Lung (tissue), 12 donors: ENCODE results near the gene KIF5C. TPM values are rescaled to one million over a fixed set of nuclear protein-coding genes. Genes with fewer than 3 reads are reported as not detected.

Source experiments
- ATAC-seq: fragments of 200-7000 bp; cut with Tn5 transposase; one replicate; pipeline ENCODE4 v1.9.1; 2020; ENCODE audit warnings: moderate number of reproducible peaks; ENCODE audit not compliant: insufficient read depth, low FRiP score
- DNase-seq, 3 donors: peaks; one replicate each; pipeline ENCODE4 v3.0.0-alpha.2; 2013 to 2017
- H3K27ac ChIP-seq, 2 donors: one replicate each; pipeline ENCODE4 v1.5.1; 2013; ENCODE audit warnings: mild to moderate bottlenecking in 2 of 2, moderate library complexity in 2 of 2, control low read depth in 1 of 2, inconsistent platforms in 1 of 2, low read depth in 1 of 2, low read length in 1 of 2
- H3K27me3 ChIP-seq, 3 donors: one replicate each; pipeline ENCODE4 v1.5.1; 2013; ENCODE audit warnings: low read length in 2 of 3; ENCODE audit not compliant: control insufficient read depth in 3 of 3, insufficient read depth in 3 of 3
- H3K36me3 ChIP-seq, 4 donors: one replicate each; pipeline ENCODE4 v1.5.1; 2013; ENCODE audit warnings: low read length in 4 of 4, mild to moderate bottlenecking in 1 of 4, moderate library complexity in 1 of 4; ENCODE audit not compliant: control insufficient read depth in 4 of 4, insufficient read depth in 4 of 4
- H3K4me1 ChIP-seq, 5 donors: one replicate each; pipeline ENCODE4 v1.5.1; 2013; ENCODE audit warnings: low read length in 5 of 5, mild to moderate bottlenecking in 2 of 5, moderate library complexity in 1 of 5; ENCODE audit not compliant: control insufficient read depth in 5 of 5, insufficient read depth in 5 of 5
- H3K4me3 ChIP-seq: one replicate; pipeline ENCODE4 v1.5.1; 2013; ENCODE audit warnings: mild to moderate bottlenecking, control low read depth, moderate library complexity
- H3K9ac ChIP-seq, 2 donors: one replicate each; pipeline ENCODE4 v1.5.1; 2013; ENCODE audit warnings: low read length in 2 of 2, control low read depth in 1 of 2; ENCODE audit not compliant: insufficient read depth in 1 of 2
- H3K9me3 ChIP-seq, 4 donors: one replicate each; pipeline ENCODE4 v1.5.1; 2013; ENCODE audit warnings: low read length in 3 of 4, mild to moderate bottlenecking in 1 of 4, moderate library complexity in 1 of 4; ENCODE audit not compliant: control insufficient read depth in 4 of 4, insufficient read depth in 3 of 4
- WGBS, 2 donors: extraction: QIAGEN DNeasy Blood & Tissue Kit; methylation state at CpG; one replicate each; pipeline ENCODE4 v1.1.7; 2013; 5-methylcytosine and 5-hydroxymethylcytosine counted together
- polyA plus RNA-seq, 2 donors: library from polyadenylated mRNA; stranded (reverse); fragments of 200-250 nt; gene quantifications; one replicate each; pipeline ENCODE4 v1.2.1, GENCODE V29; 2013
- total RNA-seq, 2 donors: library from RNA; depleted of rRNA in 1 of 2; stranded (reverse); fragments of >200 nt in 1 of 2; gene quantifications; one replicate each; pipeline ENCODE4 v1.2.1, GENCODE V29; 2014 to 2021
- TF ChIP-seq, protein P1 (sequence below): IDR thresholded peaks from 2 replicates; pipeline ENCODE4 v1.5.1; 2012; ENCODE audit warnings: mild to moderate bottlenecking; ENCODE audit errors: control extremely low read depth, extremely low read depth
- donor health status: control.
- donor health status: control.
- donor health status: Bipolar disorder and iron deficiency.
- donor health status: healthy.
- donor health status: DM: yes; HTN: yes; CAD: no.

Gene KIF5C
- total and polyA plus RNA-seq, 4 donors = 0.22 to 1.4 (median 0.49) TPM

DNA sequence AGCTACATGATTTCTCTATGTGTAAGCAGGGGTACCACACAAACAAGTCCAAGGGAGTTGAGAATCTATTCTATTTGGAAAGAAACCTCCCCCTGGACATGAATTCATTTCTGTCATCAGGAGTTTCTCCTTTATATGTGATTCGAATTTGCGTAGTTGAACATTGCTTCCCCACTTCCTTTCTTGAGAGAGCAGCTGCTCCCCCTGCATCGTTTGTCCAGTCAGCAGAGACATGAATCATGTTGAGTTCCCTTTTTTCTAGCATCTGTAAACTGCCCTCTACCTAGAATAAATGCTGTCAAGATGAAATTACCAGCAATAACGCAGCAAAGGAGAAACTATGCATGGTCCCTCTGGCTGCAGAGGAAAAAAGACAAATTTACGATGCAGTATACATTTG lies 73.8 kb downstream of the KIF5C start:
- DNase-seq = no peak
- H3K27ac ChIP-seq = no peak overlapping the region
- H3K36me3 ChIP-seq = no peaks in the 10 kb centered on the region
- no peak overlapping the region for H3K4me3 ChIP-seq
- H3K9me3 ChIP-seq = no peaks in the 10 kb centered on the region
- TF ChIP-seq, protein P1, sequence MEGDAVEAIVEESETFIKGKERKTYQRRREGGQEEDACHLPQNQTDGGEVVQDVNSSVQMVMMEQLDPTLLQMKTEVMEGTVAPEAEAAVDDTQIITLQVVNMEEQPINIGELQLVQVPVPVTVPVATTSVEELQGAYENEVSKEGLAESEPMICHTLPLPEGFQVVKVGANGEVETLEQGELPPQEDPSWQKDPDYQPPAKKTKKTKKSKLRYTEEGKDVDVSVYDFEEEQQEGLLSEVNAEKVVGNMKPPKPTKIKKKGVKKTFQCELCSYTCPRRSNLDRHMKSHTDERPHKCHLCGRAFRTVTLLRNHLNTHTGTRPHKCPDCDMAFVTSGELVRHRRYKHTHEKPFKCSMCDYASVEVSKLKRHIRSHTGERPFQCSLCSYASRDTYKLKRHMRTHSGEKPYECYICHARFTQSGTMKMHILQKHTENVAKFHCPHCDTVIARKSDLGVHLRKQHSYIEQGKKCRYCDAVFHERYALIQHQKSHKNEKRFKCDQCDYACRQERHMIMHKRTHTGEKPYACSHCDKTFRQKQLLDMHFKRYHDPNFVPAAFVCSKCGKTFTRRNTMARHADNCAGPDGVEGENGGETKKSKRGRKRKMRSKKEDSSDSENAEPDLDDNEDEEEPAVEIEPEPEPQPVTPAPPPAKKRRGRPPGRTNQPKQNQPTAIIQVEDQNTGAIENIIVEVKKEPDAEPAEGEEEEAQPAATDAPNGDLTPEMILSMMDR = no peak
- WGBS, 2 donors = 28 to 54% methylated on average over 5 of the region's 5 CpGs
- H3K9ac ChIP-seq = no peak overlapping the region
- no peak for ATAC-seq
- no peaks in the 10 kb centered on the region for H3K4me1 ChIP-seq
- H3K27me3 ChIP-seq = no peaks in the 10 kb centered on the region

DNA sequence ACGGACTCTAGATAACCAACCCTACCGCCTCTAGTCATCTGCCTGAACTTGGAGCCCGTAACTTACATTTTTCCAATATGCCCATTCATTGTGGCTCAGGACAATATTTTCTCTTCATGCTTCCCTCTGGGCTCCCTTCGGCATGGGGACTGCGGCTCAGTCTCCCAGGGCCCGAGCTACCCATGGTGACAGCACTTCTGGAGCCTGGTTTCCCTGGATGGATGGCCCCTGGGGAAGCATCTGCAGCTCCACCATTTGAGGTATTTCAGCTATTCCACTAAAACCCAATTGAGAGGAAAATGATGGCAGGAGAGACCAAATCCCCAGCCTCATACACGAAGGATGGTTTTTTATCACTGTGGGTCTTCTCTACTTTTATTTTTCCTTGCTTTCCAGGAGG lies 74.3 kb downstream of the KIF5C start:
- H3K27ac ChIP-seq = no peak overlapping the region
- H3K4me1 ChIP-seq = no peaks in the 10 kb centered on the region
- H3K9ac ChIP-seq = no peak overlapping the region
- WGBS, 2 donors = 91 to 97% methylated on average over 7 of the region's 7 CpGs
- H3K9me3 ChIP-seq = no peaks in the 10 kb centered on the region
- no peaks in the 10 kb centered on the region for H3K36me3 ChIP-seq
- ATAC-seq (no peak), DNase-seq (no peak)
- no peak overlapping the region for H3K4me3 ChIP-seq
- H3K27me3 ChIP-seq = no peaks in the 10 kb centered on the region
- TF ChIP-seq, protein P1 = no peak

DNA sequence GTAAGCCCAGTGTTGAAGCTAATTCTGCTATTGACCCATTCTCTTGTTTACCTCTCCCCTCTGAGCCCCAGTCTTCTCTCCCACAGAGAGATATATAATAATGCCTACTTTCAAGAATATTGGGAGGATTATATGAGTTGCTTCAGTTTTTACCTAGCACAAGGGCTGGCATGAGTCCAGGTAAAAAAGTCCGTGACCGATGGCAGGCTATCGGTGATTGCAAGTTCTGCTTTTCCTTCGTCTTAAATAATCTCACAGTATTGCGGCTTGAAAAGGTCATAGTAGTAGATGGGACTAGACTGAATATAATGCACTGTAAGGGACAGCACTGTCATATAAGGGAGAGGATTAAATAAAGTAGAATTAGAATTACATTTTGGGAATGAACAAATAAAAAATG lies 77.6 kb downstream of the KIF5C start:
- WGBS, 2 donors = 42 to 73% methylated on average over 5 of the region's 5 CpGs
- TF ChIP-seq, protein P1 = no peak

DNA sequence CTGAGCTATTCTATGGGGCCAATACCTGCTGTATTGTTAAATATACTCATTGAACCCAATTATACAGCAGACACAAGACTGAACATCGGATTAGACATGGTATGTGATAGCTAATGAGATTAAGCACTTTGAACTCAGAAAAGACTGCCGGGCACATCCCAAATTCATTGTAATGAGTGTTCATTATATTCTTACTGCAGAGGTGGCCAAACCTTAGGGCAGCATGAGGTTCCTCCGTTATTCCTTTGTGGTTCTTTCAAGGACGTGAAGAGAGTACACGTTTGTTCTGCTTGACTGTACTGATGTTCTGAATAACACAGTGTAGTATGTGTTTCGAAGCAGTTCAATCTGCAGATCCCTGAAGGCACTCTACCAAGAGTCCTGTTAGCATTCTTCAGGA lies 78.4 kb downstream of the KIF5C start:
- no peak overlapping the region for H3K27ac ChIP-seq
- DNase-seq = no peak
- no peaks in the 10 kb centered on the region for H3K9me3 ChIP-seq
- H3K4me3 ChIP-seq = no peak overlapping the region
- WGBS, 2 donors = 92 to 96% methylated on average over 6 of the region's 6 CpGs
- no peaks in the 10 kb centered on the region for H3K36me3 ChIP-seq
- no peak for ATAC-seq
- no peak overlapping the region for H3K9ac ChIP-seq
- no peaks in the 10 kb centered on the region for H3K27me3 ChIP-seq
- TF ChIP-seq, protein P1 = no peak
- no peaks in the 10 kb centered on the region for H3K4me1 ChIP-seq

More for the DNA sequence above, 77.6 kb downstream of the KIF5C start:
- H3K4me1 ChIP-seq = no peaks in the 10 kb centered on the region
- no peaks in the 10 kb centered on the region for H3K36me3 ChIP-seq
- DNase-seq (no peak), ATAC-seq (no peak)
- no peak overlapping the region for H3K4me3 ChIP-seq
- H3K9me3 ChIP-seq = no peaks in the 10 kb centered on the region
- no peaks in the 10 kb centered on the region for H3K27me3 ChIP-seq
- no peak overlapping the region for H3K9ac ChIP-seq
- H3K27ac ChIP-seq = no peak overlapping the region
